SK-N-MC (cell line): Measurements from ENCODE around the gene TMEM220.

ENCODE experiments used
- EZH2 ChIP-seq: fragments of 200-600 bp; sonication (generic); IDR thresholded peaks from one replicate; pipeline ENCODE4 v1.6.1; 2017; ENCODE audit warnings: antibody characterized with exemption
- POLR2AphosphoS5 ChIP-seq: IDR thresholded peaks from 2 replicates; pipeline ENCODE4 v1.6.1; 2012; ENCODE audit warnings: mild to moderate bottlenecking, low read depth, low read length, borderline replicate concordance

DNA sequence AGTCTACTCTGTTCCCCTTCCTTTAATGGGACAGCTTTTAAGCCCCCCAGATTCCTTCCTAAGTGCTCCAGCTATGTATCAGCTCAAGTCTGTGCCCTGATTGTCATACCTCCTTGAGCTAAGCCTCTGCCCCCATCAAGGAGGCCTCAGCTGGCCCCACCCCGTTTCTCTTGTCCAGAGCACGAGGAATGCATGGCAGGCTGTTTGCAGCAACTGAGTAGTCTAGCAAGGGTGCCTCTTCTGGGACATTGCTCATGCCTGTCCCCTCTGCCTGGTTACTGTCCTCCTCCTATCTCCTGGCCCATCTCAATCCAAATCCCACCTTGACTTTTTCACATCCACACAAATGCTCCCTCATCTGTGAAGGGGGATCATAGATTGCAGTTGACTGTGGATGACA, 27.8 kb upstream of the TMEM220 start:
- TF ChIP-seq POLR2AphosphoS5 (no peak), EZH2 (no peak)
